NCI-H524 (cell line): Measurements from ENCODE around the gene MRM1.

ENCODE experiments used
- DNase-seq, 2 experiments: peaks; one replicate each; lab custom pipeline; 2025; lab: John Stamatoyannopoulos, UW

Gene MRM1

GRCh38 chr17:36631022-36631421 is 29.6 kb downstream of the MRM1 start:
- no peak for DNase-seq

- no peak for DNase-seq
Observed at GRCh38 chr17:36632916-36633771, 31.8 kb downstream of the MRM1 start.

- DNase-seq = no peak
Observed at GRCh38 chr17:36640346-36640745, 39.0 kb downstream of the MRM1 start.

GRCh38 chr17:36640836-36641235 is 39.5 kb downstream of the MRM1 start:
- DNase-seq = no peak

- no peak for DNase-seq
Observed at GRCh38 chr17:36641331-36641876, 40.0 kb downstream of the MRM1 start.

GRCh38 chr17:36641877-36642845 is 40.8 kb downstream of the MRM1 start:
- DNase-seq = peak; percentile 33 to 50

GRCh38 chr17:36643086-36643685 is 41.8 kb downstream of the MRM1 start:
- no peak for DNase-seq

- DNase-seq = no peak
Observed at GRCh38 chr17:36645422-36645821, 44.0 kb downstream of the MRM1 start.

GRCh38 chr17:36647636-36648035 is 46.3 kb downstream of the MRM1 start:
- peak in 1 of 2 experiments; percentile 15 for DNase-seq

- DNase-seq = peak; percentile 19 to 67
Observed at GRCh38 chr17:36650096-36650775, 48.9 kb downstream of the MRM1 start.

GRCh38 chr17:36653374-36653773 is 52.0 kb downstream of the MRM1 start:
- DNase-seq = no peak

- DNase-seq = no peak
Observed at GRCh38 chr17:36653856-36654255, 52.5 kb downstream of the MRM1 start.

GRCh38 chr17:36655726-36656125 is 54.3 kb downstream of the MRM1 start:
- no peak for DNase-seq

- DNase-seq = no peak
Observed at GRCh38 chr17:36657390-36657762, 56.0 kb downstream of the MRM1 start.

GRCh38 chr17:36657763-36658490 is 56.5 kb downstream of the MRM1 start:
- peak; percentile 12 to 16 for DNase-seq
